GM15510 (cell line): ENCODE data around the gene VPS26A.

Experiments
- POLR2A ChIP-seq: IDR thresholded peaks from 3 replicates; pipeline ENCODE4 v1.6.1; 2011; ENCODE audit warnings: borderline replicate concordance; ENCODE audit not compliant: insufficient read length; ENCODE audit errors: extremely low read depth

VPS26A gene

GRCh38 chr10:69123747-69124562 lies at the start of gene VPS26A:
VPS26A (plus strand) TSS chr10:69124178; CDS start chr10:69124278, 100 bp downstream.
- peak; percentile 78 for TF ChIP-seq POLR2A

- no peak for TF ChIP-seq POLR2A
Measured at GRCh38 chr10:69074532-69074931, 49.4 kb upstream of the VPS26A start.

GRCh38 chr10:69075431-69075830 lies 48.5 kb upstream of the VPS26A start:
- TF ChIP-seq POLR2A = no peak

GRCh38 chr10:69078311-69078710 lies 45.7 kb upstream of the VPS26A start:
- no peak for TF ChIP-seq POLR2A

- no peak for TF ChIP-seq POLR2A
Measured at GRCh38 chr10:69080226-69080625, 43.8 kb upstream of the VPS26A start.

- TF ChIP-seq POLR2A = no peak
Measured at GRCh38 chr10:69086001-69086509, 37.9 kb upstream of the VPS26A start.

- TF ChIP-seq POLR2A = peak; percentile 94
Measured at GRCh38 chr10:69087590-69088470, 36.1 kb upstream of the VPS26A start, which contains the start of gene SRGN. SRGN (plus strand) TSS chr10:69088103; CDS start chr10:69088158, 55 bp downstream.

- TF ChIP-seq POLR2A = no peak
Measured at GRCh38 chr10:69088471-69088769, 35.6 kb upstream of the VPS26A start.

GRCh38 chr10:69088801-69089501 lies 35.0 kb upstream of the VPS26A start:
- peak; percentile 13 for TF ChIP-seq POLR2A

- peak; percentile 49 for TF ChIP-seq POLR2A
Measured at GRCh38 chr10:69089638-69090599, 34.1 kb upstream of the VPS26A start.

- no peak for TF ChIP-seq POLR2A
Measured at GRCh38 chr10:69090685-69091084, 33.3 kb upstream of the VPS26A start.

- no peak for TF ChIP-seq POLR2A
Measured at GRCh38 chr10:69091143-69091651, 32.8 kb upstream of the VPS26A start.
